NT2/D1 (cell line): ENCODE data around the gene METAP1D.

Source experiments
- DNase-seq: peaks from one replicate; pipeline ENCODE4 v3.0.0-alpha.2; 2011; ENCODE audit warnings: low read depth, low spot score
- H3K27me3 ChIP-seq: 2 replicates; pipeline ENCODE4 v1.6.0; 2011; ENCODE audit warnings: mild to moderate bottlenecking; ENCODE audit not compliant: insufficient read length, insufficient read depth
- H3K36me3 ChIP-seq: 2 replicates; pipeline ENCODE4 v1.6.1; 2011; ENCODE audit warnings: mild to moderate bottlenecking, low read length, mixed read lengths; ENCODE audit not compliant: insufficient read depth, insufficient read length
- H3K4me1 ChIP-seq: 2 replicates; pipeline ENCODE4 v1.5.1; 2011; ENCODE audit not compliant: insufficient read depth, insufficient read length
- H3K4me3 ChIP-seq: 2 replicates; pipeline ENCODE4 v1.5.1; 2011; ENCODE audit warnings: low read depth; ENCODE audit not compliant: insufficient read length
- H3K9ac ChIP-seq: 2 replicates; pipeline ENCODE4 v1.6.0; 2011; ENCODE audit warnings: low read depth; ENCODE audit not compliant: insufficient read length
- H3K9me3 ChIP-seq: 2 replicates; pipeline ENCODE4 v1.5.1; 2011; ENCODE audit warnings: mild to moderate bottlenecking, low read length; ENCODE audit not compliant: insufficient read depth
- SUZ12 ChIP-seq: IDR thresholded peaks from 2 replicates; pipeline ENCODE4 v1.6.1; 2011; ENCODE audit not compliant: insufficient read length, insufficient read depth; ENCODE audit errors: extremely low read depth
- YY1 ChIP-seq: IDR thresholded peaks from 2 replicates; pipeline ENCODE4 v1.6.1; 2011; ENCODE audit not compliant: insufficient read length, insufficient read depth
- ZNF274 ChIP-seq: IDR thresholded peaks from 2 replicates; pipeline ENCODE4 v1.6.1; 2011; ENCODE audit warnings: mild to moderate bottlenecking, low read depth, low read length

Gene METAP1D

GRCh38 chr2:172021074-172021931 lies 21.6 kb downstream of the METAP1D start:
- no peaks in the 10 kb centered on the region for H3K4me1 ChIP-seq
- H3K9me3 ChIP-seq = no peaks in the 10 kb centered on the region
- DNase-seq = no peak
- no peak overlapping the region for H3K4me3 ChIP-seq
- no peak overlapping the region for H3K9ac ChIP-seq
- H3K27me3 ChIP-seq = no peaks in the 10 kb centered on the region
- TF ChIP-seq ZNF274 = no peak
- no peak for TF ChIP-seq SUZ12
- no peak for TF ChIP-seq YY1
- no peaks in the 10 kb centered on the region for H3K36me3 ChIP-seq

- no peak for DNase-seq
- no peaks in the 10 kb centered on the region for H3K36me3 ChIP-seq
- no peak overlapping the region for H3K9ac ChIP-seq
- TF ChIP-seq YY1 = no peak
- no peak for TF ChIP-seq SUZ12
- no peak for TF ChIP-seq ZNF274
- H3K9me3 ChIP-seq = no peaks in the 10 kb centered on the region
- no peaks in the 10 kb centered on the region for H3K27me3 ChIP-seq
- no peak overlapping the region for H3K4me3 ChIP-seq
- H3K4me1 ChIP-seq = no peaks in the 10 kb centered on the region
Measured at GRCh38 chr2:172021955-172022354, 22.2 kb downstream of the METAP1D start.

- Histone ChIP-seq H3K9ac (no peak overlapping the region), H3K27me3 (no peaks in the 10 kb centered on the region), H3K4me1 (no peaks in the 10 kb centered on the region), H3K9me3 (no peaks in the 10 kb centered on the region), H3K4me3 (no peak overlapping the region), H3K36me3 (no peaks in the 10 kb centered on the region)
- TF ChIP-seq YY1 (no peak), ZNF274 (no peak), SUZ12 (no peak)
- no peak for DNase-seq
Measured at GRCh38 chr2:172031536-172031935, 31.8 kb downstream of the METAP1D start.

GRCh38 chr2:172038121-172038520 lies 38.4 kb downstream of the METAP1D start:
- H3K4me3 ChIP-seq = no peak overlapping the region
- no peaks in the 10 kb centered on the region for H3K9me3 ChIP-seq
- no peaks in the 10 kb centered on the region for H3K4me1 ChIP-seq
- H3K27me3 ChIP-seq = no peaks in the 10 kb centered on the region
- H3K9ac ChIP-seq = no peak overlapping the region
- DNase-seq = no peak
- TF ChIP-seq YY1 (no peak), ZNF274 (no peak), SUZ12 (no peak)
- H3K36me3 ChIP-seq = no peaks in the 10 kb centered on the region

- Histone ChIP-seq H3K9ac (no peak overlapping the region), H3K36me3 (no peaks in the 10 kb centered on the region), H3K4me3 (no peak overlapping the region), H3K4me1 (no peaks in the 10 kb centered on the region), H3K9me3 (no peaks in the 10 kb centered on the region), H3K27me3 (no peaks in the 10 kb centered on the region)
- TF ChIP-seq ZNF274 (no peak), YY1 (no peak), SUZ12 (no peak)
- no peak for DNase-seq
Measured at GRCh38 chr2:172038604-172039003, 38.9 kb downstream of the METAP1D start.

GRCh38 chr2:172039011-172039704 lies 39.4 kb downstream of the METAP1D start:
- Histone ChIP-seq H3K4me1 (no peaks in the 10 kb centered on the region), H3K9me3 (no peaks in the 10 kb centered on the region), H3K4me3 (no peak overlapping the region), H3K27me3 (no peaks in the 10 kb centered on the region), H3K9ac (no peak overlapping the region), H3K36me3 (no peaks in the 10 kb centered on the region)
- TF ChIP-seq SUZ12 = no peak
- TF ChIP-seq YY1 = no peak
- no peak for TF ChIP-seq ZNF274
- DNase-seq = no peak

- no peaks in the 10 kb centered on the region for H3K9me3 ChIP-seq
- H3K9ac ChIP-seq = no peak overlapping the region
- H3K4me1 ChIP-seq = no peaks in the 10 kb centered on the region
- H3K4me3 ChIP-seq = no peak overlapping the region
- no peaks in the 10 kb centered on the region for H3K27me3 ChIP-seq
- no peak for DNase-seq
- TF ChIP-seq ZNF274 (no peak), YY1 (no peak), SUZ12 (no peak)
- H3K36me3 ChIP-seq = no peaks in the 10 kb centered on the region
Measured at GRCh38 chr2:172040311-172040710, 40.6 kb downstream of the METAP1D start.
